ENCODE results near the gene SMG1.

GRCh38 chr16:18855196-18855595 lies 71.0 kb downstream of the SMG1 start:
- TF ChIP-seq RAD21 (IDR thresholded peaks at IDR 0.05) (no peak), YY1 (IDR thresholded peaks at IDR 0.05) (no peak), GABPA (IDR thresholded peaks at IDR 0.05 in 1 of 2, conservative IDR thresholded peaks at IDR 0.05 in 1 of 2) (no peak), JUND (IDR thresholded peaks at IDR 0.05) (no peak), TAF1 (conservative IDR thresholded peaks at IDR 0.05) (no peak), FOXA1 (IDR thresholded peaks at IDR 0.05) (no peak), SP1 (IDR thresholded peaks at IDR 0.05) (no peak)
- TF ChIP-seq, protein P1, sequence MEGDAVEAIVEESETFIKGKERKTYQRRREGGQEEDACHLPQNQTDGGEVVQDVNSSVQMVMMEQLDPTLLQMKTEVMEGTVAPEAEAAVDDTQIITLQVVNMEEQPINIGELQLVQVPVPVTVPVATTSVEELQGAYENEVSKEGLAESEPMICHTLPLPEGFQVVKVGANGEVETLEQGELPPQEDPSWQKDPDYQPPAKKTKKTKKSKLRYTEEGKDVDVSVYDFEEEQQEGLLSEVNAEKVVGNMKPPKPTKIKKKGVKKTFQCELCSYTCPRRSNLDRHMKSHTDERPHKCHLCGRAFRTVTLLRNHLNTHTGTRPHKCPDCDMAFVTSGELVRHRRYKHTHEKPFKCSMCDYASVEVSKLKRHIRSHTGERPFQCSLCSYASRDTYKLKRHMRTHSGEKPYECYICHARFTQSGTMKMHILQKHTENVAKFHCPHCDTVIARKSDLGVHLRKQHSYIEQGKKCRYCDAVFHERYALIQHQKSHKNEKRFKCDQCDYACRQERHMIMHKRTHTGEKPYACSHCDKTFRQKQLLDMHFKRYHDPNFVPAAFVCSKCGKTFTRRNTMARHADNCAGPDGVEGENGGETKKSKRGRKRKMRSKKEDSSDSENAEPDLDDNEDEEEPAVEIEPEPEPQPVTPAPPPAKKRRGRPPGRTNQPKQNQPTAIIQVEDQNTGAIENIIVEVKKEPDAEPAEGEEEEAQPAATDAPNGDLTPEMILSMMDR (IDR thresholded peaks at IDR 0.05; ENCODE audit: low read depth, low read length, missing input control) = no peak
- TF ChIP-seq, protein P2, sequence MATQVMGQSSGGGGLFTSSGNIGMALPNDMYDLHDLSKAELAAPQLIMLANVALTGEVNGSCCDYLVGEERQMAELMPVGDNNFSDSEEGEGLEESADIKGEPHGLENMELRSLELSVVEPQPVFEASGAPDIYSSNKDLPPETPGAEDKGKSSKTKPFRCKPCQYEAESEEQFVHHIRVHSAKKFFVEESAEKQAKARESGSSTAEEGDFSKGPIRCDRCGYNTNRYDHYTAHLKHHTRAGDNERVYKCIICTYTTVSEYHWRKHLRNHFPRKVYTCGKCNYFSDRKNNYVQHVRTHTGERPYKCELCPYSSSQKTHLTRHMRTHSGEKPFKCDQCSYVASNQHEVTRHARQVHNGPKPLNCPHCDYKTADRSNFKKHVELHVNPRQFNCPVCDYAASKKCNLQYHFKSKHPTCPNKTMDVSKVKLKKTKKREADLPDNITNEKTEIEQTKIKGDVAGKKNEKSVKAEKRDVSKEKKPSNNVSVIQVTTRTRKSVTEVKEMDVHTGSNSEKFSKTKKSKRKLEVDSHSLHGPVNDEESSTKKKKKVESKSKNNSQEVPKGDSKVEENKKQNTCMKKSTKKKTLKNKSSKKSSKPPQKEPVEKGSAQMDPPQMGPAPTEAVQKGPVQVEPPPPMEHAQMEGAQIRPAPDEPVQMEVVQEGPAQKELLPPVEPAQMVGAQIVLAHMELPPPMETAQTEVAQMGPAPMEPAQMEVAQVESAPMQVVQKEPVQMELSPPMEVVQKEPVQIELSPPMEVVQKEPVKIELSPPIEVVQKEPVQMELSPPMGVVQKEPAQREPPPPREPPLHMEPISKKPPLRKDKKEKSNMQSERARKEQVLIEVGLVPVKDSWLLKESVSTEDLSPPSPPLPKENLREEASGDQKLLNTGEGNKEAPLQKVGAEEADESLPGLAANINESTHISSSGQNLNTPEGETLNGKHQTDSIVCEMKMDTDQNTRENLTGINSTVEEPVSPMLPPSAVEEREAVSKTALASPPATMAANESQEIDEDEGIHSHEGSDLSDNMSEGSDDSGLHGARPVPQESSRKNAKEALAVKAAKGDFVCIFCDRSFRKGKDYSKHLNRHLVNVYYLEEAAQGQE (IDR thresholded peaks at IDR 0.05) = no peak
- TF ChIP-seq, protein P3, sequence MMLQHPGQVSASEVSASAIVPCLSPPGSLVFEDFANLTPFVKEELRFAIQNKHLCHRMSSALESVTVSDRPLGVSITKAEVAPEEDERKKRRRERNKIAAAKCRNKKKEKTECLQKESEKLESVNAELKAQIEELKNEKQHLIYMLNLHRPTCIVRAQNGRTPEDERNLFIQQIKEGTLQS (IDR thresholded peaks at IDR 0.05) = no peak
